Kidney capillary endothelial cell (primary cell): ENCODE data around the gene PDX1.
"Not testable (repeated sequence)": the region's sequence is repeated elsewhere in the genome, so short reads cannot be mapped to it uniquely, and the experiment has no call there.

Experiments
- DNase-seq: peaks from one replicate; pipeline ENCODE4 v3.0.0-alpha.2; 2018; ENCODE audit warnings: low spot score

Gene PDX1

DNA sequence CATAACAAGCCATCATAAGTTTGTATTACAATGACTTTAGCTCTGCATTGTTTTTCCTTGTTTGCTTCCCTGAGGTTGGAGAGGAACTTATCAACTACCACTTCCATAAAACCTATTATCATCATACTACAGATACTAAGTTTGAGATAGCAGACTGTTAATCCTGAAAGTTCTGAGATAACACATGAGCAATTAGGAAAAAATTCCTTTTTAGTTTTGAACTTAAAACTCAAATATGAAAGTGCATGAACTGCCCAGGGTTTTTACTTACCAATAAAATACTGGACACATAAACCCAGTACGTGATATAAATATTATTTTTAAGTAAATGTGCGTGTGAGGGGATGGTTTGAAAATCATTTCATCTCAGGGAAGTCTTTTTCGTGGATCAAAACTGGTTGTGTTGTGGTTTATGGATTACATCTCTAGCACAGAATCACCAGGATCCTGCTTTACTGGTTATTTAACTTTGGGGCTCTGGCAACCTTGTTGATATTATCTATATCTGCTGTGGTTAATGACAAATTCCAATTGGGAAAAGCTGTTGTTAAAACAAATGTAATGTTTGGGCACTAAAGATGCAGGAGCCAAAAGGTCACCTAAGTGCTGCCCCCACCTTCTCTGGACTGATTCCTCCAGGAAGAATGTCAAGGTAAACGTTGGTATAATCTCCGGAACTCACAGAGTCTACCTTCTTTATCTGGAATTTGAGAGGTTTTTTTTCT, 36.9 kb downstream of the PDX1 start:
- no peak for DNase-seq

DNA sequence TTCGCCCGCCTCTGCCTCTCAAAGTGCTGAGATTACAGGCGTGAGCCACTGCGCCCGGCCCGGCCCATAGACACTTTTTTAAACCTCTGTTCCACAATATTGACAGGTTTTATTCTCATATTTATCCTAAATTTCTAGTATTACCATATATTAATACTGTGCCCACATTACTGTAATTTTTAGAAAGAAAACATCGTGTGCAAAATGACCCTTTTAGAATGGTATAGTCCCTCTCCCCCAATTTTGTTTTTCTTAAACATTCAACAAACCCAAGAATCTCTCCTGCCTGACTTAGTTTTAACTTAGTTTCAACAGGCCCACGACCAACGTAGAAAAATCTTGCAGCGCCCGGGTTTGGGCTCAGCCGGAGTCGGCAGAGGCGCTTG, 40.2 kb downstream of the PDX1 start:
- DNase-seq, result no peak

DNA sequence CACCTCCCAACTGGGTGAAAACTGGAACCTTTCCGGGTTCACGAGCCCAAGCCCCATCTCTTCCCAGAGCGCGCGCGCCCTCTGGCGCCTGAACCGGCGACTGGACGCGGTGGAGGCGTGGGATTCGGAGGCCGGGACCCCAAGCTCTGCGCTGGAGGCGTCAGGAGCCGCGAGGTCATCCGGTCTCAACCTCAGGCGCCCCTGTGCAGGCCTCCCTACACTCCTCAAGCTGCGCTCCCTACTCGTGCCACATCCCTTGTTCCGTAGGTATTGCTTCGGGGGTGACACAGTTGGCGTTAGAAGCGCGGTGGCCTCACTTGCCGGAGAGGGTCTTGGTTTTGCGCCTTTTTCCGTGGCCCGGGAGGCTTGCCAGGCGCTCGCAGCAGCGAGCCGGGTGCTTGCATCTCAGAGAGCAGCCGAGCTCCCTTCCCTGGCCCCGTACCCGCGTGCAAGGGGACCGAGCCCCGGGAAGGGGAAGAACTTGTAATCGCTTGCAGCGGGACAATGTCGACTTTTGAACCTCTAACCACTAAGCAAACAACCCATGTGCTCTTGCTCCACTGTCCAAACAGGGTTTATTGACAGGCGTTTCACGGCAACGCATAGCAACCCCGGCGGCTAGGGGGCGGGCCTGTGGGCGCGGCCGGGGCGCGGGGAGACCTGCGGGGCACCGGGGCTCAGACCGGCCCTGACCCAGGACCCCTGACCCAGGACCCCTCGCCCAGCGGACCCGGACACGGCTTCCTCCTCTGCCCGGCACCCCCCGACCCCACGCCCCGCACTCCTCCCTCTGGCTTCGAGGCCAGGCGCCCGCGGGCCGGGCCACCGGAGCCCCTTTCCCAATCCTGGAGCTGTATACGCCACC, 40.8 kb downstream of the PDX1 start:
- DNase-seq, result no peak

DNA sequence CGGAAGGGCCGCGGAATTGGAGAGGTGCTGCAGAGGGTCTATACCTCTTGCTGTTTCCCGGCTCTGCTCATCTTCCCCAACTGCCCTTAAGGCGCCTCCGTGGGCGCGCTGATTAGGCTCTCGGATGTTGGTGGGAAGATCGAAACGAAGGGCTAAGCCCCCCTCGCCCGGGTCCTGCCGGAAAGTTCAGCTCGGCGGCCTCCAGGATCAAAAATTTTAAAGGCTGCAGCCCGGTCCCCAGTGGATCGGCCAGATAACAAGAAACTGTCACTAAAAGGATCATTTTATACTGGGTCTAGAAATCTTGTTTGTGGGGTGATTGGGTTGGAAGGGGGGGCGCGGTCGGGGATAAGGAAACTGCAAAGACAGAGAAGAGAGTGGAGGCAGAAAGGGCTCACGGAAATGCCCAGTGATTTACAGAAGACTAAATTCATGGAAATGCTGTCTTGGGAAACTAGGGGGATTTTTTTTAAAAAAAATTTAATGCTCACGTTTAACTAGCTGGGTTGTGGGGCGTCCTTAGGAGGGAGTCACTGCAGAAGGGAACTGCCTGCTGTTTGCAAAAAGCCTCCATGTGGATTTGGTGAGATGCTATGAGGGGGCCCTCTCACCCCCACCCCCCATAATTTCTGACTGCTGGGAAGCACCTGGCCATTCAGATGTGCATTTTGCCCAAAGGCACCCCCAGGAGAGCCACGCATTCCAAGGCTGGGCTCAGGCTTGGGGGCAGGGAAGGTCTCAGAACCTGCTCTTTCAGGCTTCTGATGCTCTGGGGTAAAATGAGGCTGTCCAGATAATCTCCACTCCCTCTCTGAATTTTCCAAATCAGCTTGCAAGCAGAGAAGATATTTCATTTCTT, 41.7 kb downstream of the PDX1 start:
- no peak for DNase-seq

DNA sequence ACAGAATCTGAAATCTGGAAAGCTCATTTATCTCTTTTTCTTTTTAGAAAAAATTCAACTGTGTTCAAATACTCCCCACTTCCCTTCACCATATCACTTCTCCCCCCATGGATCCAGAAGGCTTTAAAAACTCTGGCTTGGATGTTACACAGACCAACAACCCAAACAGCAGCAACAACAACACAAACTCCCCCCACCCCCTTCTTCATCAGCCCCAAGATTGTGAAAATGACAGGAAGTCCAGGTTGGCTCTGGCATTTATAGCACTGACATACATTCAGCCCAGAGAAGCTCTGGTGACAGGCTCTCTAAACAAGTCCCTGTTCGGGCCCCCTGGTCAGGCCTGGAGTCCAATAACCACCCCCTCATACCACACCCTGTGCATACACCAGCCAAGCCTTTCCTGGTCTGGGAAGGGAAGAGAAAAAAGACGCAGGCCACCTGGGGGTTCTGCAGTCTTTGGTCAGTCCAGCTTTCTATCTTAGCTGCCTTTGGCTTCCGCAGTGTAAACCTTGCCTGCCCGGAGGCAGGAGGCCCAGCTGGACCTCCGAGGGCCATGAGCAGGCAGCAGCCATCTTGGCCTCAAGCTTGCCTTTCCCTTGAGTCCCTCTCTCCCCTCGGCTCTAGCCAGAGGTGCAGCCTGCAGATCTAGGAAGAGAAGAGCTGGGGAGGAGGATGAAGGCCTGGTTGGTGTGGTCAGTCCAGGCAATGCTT, 42.5 kb downstream of the PDX1 start:
- no peak for DNase-seq

DNA sequence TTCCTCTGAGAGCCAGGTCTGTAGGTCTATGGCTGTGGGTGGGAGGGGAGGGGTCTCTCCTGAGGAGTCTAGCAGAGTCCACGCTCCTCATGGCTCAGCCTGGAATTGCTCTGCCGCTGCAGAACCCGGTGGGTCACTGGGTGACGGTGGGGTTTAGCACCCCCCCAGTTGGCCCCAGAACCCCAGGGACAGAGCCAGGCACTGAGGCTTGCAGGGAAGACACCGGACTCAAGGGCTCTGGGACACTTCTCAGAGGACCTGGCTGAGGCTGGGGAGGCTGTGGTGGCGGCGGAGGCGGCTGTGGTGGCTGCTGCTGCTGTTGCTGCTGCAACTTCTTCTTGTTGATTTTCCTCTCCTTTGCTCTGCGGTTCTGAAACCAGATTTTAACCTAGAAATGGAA, 43.2 kb downstream of the PDX1 start:
- no peak for DNase-seq

DNA sequence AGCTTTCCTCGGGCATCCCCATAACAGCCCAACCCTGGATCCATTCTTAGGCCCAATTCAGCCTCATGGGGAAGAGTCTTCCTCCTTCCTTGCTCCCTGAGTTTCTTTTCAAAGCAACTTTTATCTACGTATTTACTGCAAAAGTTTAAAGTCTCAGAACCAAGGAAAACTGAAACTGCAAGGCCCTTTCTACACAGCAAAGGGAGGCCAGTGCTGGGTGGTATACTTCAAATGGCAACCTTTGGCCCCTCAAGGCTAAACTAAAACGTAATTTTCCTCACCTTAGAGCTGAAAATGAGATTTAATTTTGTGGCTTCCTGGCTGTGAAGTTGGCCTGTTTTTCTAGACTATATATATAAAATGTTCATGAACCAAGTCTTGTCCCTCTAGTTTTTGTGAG, 43.7 kb downstream of the PDX1 start:
- no peak for DNase-seq

DNA sequence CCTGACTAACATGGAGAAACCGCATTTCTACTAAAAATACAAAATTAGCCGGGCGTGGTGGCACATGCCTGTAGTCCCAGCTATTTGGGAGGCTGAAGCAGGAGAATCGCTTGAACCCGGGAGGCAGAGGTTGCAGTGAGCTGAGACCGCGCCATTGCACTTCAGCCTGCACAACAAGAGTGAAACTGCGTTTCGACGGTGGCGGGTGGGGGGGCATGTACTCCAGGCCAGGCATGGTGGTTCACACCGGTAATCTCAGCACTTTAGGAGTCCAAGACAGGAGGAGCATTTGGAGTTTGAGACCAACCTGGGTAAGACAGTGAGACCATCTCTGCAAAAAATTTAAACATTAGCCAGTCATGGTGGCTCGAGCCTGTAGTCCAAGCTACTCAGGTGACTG, 44.4 kb downstream of the PDX1 start:
- not testable (repeated sequence) for DNase-seq

DNA sequence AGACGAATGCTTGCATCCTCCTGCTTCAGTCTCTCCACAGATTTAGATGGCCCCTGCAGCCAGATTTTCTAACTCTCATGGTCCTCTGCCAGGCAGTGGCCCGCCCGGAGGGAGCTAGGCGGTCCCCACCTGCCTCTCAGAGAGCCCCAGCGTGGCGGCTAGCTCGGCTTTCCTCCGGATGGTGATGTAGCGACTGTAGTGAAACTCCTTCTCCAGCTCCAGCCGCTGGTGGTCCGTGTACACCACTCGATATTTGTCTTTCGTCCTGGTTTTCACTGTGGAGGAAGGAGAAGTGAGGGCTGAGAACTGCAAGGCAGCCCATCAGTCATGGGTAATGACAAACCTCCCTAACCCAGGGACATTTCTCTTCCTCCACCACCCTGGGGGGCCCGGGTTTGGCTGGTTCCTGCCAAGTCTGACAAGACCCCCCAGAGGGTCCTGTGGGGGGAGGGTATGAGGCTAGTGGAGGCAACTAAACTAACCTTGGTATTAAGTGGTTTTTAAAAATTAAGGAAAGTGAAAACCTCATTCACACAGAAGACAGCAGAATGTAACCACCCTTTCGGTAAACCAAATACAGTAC, 45.0 kb downstream of the PDX1 start:
- no peak for DNase-seq

DNA sequence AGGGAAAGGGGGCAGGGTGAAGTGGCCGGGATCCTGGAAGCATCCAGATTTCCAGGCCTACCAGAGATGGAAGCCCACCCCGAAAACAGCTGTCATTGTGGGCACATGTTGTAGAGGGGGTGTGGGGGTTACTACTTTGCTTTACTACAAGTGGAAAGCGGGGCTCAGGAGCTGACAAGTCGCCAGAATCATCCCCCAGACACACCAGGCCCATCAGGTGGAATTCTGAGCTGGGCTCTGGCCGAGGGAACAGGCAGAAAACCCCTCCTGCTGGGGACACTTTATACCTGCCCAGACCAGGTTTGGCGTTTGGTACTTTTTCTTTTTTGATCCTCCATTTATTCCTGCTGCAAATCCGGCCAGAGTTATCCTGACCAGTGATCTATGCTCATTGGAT, 45.5 kb downstream of the PDX1 start:
- no peak for DNase-seq

DNA sequence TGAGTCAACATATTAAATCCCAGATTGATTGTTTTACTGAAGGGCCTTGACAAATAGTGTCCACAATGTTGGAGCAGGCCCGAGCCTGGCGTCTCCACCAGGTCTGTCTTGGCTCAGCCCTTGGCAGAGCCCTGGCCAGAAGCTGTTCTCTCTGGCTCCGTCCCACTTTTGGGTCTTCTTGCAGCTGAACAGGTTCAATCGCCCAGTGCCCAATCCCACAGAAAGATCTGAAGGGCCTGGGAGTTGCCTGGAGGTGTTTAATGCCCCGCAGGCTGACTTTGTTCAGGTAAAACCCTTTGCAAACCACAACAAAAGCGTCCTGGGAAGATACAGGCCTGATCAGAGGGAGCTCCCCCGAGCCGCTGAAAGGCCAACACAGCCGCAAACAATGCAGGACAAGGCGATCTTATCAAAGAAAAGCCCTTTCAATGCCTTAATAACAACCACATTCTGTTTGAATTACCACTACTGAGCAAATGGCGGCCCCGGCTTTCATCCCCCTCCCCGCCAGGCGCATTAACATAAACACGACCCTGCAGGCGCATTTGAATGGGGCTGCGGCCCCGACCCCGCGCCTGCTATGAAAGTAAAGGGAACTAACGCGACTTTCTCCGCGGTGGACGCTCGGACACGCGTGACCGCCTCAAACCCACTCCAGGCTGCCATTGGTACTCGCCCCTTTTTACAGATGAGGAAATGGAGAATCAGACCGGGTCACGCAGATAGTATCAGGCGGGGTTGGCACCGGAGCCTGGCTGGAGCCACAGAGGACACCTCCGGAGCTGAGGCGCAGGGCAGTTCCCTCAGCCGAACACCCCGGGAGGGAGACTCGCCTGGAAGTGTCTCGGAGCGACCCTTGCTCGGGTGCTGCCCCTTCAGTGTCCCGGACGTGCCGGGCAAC, 46.2 kb downstream of the PDX1 start:
- DNase-seq, result no peak

DNA sequence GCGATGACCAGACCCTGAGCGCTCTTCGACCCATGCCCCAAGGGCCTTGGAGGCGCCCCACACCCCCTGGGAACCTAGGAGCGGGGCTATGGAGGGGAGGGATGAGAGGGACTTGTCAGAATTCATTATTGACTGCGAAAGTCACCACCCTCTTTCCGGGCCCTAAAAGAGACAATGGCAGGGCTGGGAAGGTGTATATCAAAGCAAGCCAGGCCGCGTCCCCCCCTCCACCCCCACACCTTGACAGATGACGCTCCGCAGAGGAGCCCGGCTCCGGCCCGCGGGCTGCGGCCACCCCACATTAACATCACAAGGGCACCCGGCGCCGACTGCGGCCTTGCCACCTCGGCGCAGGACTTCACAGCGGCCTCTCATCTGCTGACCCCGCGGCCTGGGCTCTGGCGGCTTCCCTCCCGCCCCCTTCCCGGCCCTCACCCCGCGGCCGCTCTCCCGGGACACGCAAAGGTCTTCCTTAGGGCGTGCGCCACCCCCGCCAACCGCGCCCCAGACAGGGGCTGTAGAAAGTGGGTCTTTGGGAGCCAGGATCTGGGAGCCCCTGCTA, 46.9 kb downstream of the PDX1 start:
- DNase-seq, result no peak

DNA sequence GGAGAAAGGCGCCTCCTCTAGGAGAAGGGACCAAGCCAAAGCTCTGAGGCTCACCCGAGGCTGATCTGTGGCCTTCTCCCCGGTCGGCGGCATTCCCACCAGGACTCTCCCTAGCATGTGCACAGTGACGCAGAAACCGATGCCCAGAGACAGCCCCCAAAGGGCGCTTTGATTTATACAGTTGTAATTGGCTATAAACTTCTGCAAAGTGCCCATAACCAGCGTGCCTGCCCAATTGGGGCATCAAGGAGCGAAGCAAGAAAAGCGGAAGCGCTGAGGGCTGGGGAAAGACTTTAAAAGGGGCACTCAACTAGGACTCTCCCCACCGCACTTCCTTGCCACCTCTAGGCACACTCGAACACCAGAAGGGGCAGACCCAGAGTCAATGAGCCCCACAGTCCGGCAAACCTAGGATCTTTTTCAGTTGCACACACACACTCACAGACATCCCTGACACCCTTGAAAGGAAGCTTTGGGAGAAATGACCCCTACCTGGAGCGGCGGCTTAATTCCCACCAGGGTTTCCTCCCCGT, 47.5 kb downstream of the PDX1 start:
- DNase-seq, result no peak

DNA sequence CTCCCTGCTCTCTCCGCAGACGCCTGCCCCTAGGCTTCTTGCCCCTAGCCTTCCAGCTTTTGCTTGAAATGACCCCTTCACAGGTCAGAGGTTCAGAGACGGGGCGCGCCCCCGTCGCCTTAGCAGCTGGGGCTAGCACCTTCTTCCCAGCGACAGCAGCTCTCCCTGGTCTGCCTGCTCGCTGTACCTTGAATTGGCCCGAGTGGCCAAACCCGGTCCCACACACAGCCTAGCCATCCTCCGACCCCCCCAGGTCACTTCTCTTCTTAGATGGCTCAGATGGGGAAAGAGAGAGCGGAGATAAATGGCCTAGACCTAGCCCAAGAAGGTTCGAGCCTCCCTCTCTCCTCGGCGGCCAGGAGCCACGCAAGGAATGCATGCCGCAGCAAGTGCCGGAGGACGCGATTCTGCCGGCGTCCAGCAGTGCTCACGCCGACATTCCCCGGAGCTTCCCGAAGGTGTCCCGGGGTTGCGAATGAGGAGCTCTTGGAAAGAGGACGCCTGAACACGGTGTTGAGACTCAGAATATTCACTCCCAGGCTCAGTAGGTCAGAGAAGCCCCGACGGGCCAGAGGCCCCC, 48.0 kb downstream of the PDX1 start:
- DNase-seq, result no peak

DNA sequence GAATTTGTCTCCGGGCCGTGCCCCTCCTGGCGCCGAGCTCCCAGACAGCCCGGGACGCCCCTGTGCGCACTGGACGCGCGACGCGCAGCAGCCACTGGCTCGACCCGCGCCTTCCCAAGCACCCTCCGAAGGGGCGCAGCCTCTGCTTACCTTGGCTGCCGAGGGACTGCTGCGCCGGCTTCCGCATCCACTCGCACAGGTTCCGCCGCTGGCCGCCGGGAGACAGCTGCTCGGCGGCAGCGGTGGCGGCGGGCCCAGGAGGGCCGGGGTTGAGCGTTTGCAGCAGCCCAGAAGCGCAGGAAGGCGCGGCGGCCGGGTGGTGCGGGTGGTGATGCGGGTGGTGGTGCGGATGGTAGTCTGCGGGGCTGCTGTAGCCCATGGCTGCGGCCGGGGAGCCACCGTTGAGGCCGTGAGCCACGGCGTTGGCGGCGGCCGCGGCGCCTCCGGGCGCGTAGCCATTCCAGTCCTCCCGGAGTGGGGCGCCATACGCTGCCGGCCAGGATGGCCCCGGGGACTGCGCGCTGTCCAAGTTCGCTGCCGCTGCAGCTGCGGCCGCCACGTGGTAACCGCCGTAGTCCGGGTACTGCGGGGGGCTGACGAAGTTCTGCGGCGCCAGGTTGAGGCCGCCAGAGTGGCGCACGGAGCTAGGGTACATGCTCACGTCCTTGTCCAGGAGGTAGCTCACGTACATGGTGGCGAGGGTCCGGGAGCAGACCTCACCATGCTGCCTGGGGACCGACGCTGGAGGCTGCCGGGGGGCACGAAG, 48.7 kb downstream of the PDX1 start:
- no peak for DNase-seq

DNA sequence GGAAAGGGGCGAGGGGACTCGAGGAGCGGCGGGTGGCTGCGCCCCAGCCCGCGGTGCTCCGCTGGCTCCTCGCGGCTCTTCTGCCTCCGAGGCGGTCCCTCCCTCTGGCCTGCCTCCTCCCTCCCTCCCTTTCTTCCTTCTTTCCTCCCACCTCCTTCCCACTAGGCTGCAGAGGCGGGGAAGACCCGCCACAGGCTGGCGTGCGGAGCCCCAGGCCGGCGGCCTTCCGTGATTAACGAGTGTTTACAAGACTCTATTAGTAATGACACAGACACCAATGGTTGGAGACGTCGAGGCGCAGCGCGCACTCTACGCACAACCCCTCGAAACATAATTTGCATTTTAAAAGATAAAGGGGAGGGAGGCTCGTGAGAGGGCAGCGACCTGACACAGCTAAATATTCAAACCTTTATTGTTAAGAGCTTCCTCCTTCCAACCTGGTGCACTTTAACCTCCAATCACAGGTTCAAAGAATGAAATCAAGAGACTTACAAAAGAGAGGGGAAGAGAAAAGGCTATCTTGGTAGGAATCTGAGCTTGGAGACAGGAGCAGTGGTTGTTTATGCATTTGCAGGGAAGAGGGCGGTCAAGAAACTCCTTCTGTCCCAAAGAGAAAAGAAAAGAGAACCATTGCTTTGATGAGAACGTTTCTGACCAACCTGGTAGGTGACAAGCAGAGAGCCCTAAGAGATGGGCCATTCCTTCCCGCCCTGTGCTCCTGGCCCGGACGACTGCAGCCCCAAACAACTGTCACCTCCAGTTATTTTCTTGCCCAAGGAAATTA, 49.5 kb downstream of the PDX1 start, which contains the start of gene CDX2:
TSS of gene CDX2 (minus strand) at position 234 of the 784 bp plus-strand sequence. CDS start 309 bp downstream, outside the sequence.
- DNase-seq, result no peak

DNA sequence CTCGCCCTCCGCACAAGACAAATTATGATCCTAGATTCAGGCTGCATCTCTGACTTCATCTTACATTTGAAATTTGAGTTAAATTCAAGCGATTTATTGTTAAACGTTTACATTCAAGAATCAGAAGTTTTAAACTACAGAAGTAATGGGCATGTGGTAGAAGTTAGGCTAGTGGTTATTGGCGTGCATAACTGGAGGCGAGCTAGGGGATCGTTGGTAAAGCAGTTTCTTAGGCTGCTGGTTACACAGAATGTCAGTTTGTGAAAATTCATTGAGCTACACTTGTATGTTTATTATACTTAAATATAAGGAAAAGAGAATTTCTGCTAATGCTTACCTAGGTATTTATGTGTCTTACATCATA, 50.0 kb downstream of the PDX1 start:
- no peak for DNase-seq
